ENCODE measurements around the gene LSR.

LSR gene

GRCh38 chr19:35298561-35298972 lies 49.8 kb downstream of the LSR start (continued):
- TF ChIP-seq SP2 (tag by site-specific recombination; IDR thresholded peaks at IDR 0.05), result peak; percentile 3; the same call in 1 of the 2 replicates
- TF ChIP-seq ZNF623 (tag by site-specific recombination; IDR thresholded peaks at IDR 0.05), result no peak
- no peak for TF ChIP-seq ZNF530 (tag by site-specific recombination; IDR thresholded peaks at IDR 0.05; ENCODE audit: low read depth)
- TF ChIP-seq ZNF544 (tag by site-specific recombination; IDR thresholded peaks at IDR 0.05), result no peak
- peak; percentile 92; the same call in 1 of the 2 replicates for TF ChIP-seq ZNF521 (tag by site-specific recombination; IDR thresholded peaks at IDR 0.05)
- no peak for TF ChIP-seq ZNF280C (tag by site-specific recombination; IDR thresholded peaks at IDR 0.05)
- TF ChIP-seq ZNF629 (tag by site-specific recombination; IDR thresholded peaks at IDR 0.05), result no peak
- TF ChIP-seq SCRT1 (tag by site-specific recombination; IDR thresholded peaks at IDR 0.05; ENCODE audit: borderline replicate concordance), result no peak
- TF ChIP-seq ZNF660 (tag by site-specific recombination; IDR thresholded peaks at IDR 0.05), result no peak
- peak; percentile 17 for TF ChIP-seq PATZ1 (tag by site-specific recombination; IDR thresholded peaks at IDR 0.05)
- TF ChIP-seq ZNF416 (tag by site-specific recombination; IDR thresholded peaks at IDR 0.05), result 0 out of 2 replicates have a peak, but pooled peaks have one; percentile 12
- no peak for TF ChIP-seq ZNF600 (tag by site-specific recombination; IDR thresholded peaks at IDR 0.05)
- no peak for TF ChIP-seq ZSCAN16 (tag by site-specific recombination; IDR thresholded peaks at IDR 0.05)
- no peak for TF ChIP-seq ZNF501 (tag by site-specific recombination; IDR thresholded peaks at IDR 0.05)
- TF ChIP-seq AEBP2 (tag by site-specific recombination; IDR thresholded peaks at IDR 0.05; ENCODE audit: borderline replicate concordance), result peak; percentile 60; the same call in 1 of the 2 replicates
- peak; percentile 12; the same call in 1 of the 2 replicates for TF ChIP-seq ZSCAN18 (tag by site-specific recombination; IDR thresholded peaks at IDR 0.05)
- no peak for TF ChIP-seq ZNF26 (tag by site-specific recombination; IDR thresholded peaks at IDR 0.05)
- no peak for TF ChIP-seq ZNF169 (tag by site-specific recombination; IDR thresholded peaks at IDR 0.05)
- TF ChIP-seq ZNF513 (tag by site-specific recombination; IDR thresholded peaks at IDR 0.05), result no peak
- no peak for TF ChIP-seq ZNF747 (tag by site-specific recombination; IDR thresholded peaks at IDR 0.05)
- no peak; the same call in 1 of the 2 replicates for TF ChIP-seq ZNF514 (tag by site-specific recombination; IDR thresholded peaks at IDR 0.05)
- no peak for TF ChIP-seq WT1 (tag by site-specific recombination; IDR thresholded peaks at IDR 0.05)
- no peak for TF ChIP-seq ZNF777 (tag by site-specific recombination; IDR thresholded peaks at IDR 0.05; ENCODE audit: borderline replicate concordance)
- TF ChIP-seq ZEB2 (tag by site-specific recombination; IDR thresholded peaks at IDR 0.05), result no peak
- TF ChIP-seq TRIM28 (IDR thresholded peaks at IDR 0.05; ENCODE audit: borderline replicate concordance, low read length), result no peak
- TF ChIP-seq HOXA7 (CRISPR knock-in tag; IDR thresholded peaks at IDR 0.05; ENCODE audit: borderline replicate concordance), result no peak
- no peak for TF ChIP-seq HIC1 (tag by site-specific recombination; IDR thresholded peaks at IDR 0.05)
- no peak for TF ChIP-seq ZNF140 (tag by site-specific recombination; IDR thresholded peaks at IDR 0.05)
- 0 out of 2 replicates have a peak, but pooled peaks have one; percentile 38 for TF ChIP-seq ZBTB1 (tag by site-specific recombination; IDR thresholded peaks at IDR 0.05)
